ENCODE measurements around the gene BBS7.

DNA sequence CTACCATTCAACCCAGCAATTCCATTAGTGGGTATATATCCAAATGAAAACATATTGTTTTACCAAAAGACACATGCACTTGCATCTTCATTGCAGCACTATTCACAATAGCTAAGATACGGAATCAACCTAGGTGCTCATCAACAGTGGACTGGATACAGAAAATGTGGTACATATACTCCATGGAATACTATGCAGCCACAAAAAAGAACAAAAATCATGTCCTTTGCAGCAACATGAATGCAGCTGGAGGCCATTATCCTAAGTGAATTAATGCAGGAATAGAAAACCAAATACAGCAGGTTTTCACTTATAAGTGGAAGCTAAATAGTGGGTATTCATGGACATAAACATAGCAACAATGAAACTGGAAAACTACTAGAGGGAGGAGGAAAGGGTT is 38.1 kb upstream of the BBS7 start:
- TF ChIP-seq, protein P1, sequence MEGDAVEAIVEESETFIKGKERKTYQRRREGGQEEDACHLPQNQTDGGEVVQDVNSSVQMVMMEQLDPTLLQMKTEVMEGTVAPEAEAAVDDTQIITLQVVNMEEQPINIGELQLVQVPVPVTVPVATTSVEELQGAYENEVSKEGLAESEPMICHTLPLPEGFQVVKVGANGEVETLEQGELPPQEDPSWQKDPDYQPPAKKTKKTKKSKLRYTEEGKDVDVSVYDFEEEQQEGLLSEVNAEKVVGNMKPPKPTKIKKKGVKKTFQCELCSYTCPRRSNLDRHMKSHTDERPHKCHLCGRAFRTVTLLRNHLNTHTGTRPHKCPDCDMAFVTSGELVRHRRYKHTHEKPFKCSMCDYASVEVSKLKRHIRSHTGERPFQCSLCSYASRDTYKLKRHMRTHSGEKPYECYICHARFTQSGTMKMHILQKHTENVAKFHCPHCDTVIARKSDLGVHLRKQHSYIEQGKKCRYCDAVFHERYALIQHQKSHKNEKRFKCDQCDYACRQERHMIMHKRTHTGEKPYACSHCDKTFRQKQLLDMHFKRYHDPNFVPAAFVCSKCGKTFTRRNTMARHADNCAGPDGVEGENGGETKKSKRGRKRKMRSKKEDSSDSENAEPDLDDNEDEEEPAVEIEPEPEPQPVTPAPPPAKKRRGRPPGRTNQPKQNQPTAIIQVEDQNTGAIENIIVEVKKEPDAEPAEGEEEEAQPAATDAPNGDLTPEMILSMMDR (IDR thresholded peaks at IDR 0.05) = no peak
- no peak for TF ChIP-seq POLR2A (IDR thresholded peaks at IDR 0.05)
- no peak for TF ChIP-seq POLR2AphosphoS5 (IDR thresholded peaks at IDR 0.05)

Measured in sigmoid colon (tissue), 4 donors.